OCI-LY7 (cell line): ENCODE results near the gene ARHGAP26. TPM values are rescaled to one million over a fixed set of nuclear protein-coding genes. Genes with fewer than 3 reads are reported as not detected.

Source experiments
- BruUV-seq: library from RNA; stranded (reverse); fragments of 400-500 nt; replicated peaks from 2 replicates; lab custom pipeline; 2021; lab: Mats Ljungman, UMichigan
- CTCF ChIA-PET: fragments of 300-600 bp; sonication (Branson Sonifier 250); formaldehyde crosslinking; loops from one replicate; lab custom pipeline; 2022; ENCODE audit warnings: antibody characterized with exemption; ENCODE audit not compliant: unreplicated experiment; lab: Charles Lee
- POLR2A ChIA-PET: fragments of 300-600 bp; sonication (Branson Sonifier 250); formaldehyde crosslinking; loops from one replicate; lab custom pipeline; 2022; ENCODE audit warnings: antibody characterized with exemption; lab: Charles Lee
- DNase-seq: peaks from one replicate; pipeline ENCODE4 v3.0.0-alpha.2; 2015; ENCODE audit warnings: low spot score
- H2AFZ ChIP-seq: fragments of 200-600 bp; sonication (generic), shearing (Covaris generic); 2 replicates; pipeline ENCODE4 v1.6.1; 2014; ENCODE audit warnings: mild to moderate bottlenecking, antibody characterized with exemption, low read length, moderate library complexity
- H3K27ac ChIP-seq: fragments of 200-600 bp; sonication (generic); 2 replicates; pipeline ENCODE4 v1.5.1; 2014; ENCODE audit warnings: mixed run types, low read depth, mild to moderate bottlenecking, moderate library complexity, low read length, inconsistent platforms; ENCODE audit not compliant: poor library complexity, severe bottlenecking
- H3K36me3 ChIP-seq: fragments of 200-600 bp; sonication (generic); 2 replicates; pipeline ENCODE4 v1.6.1; 2014; ENCODE audit warnings: mild to moderate bottlenecking, antibody characterized with exemption, low read length, moderate library complexity, mixed read lengths; ENCODE audit not compliant: insufficient read depth
- H3K4me1 ChIP-seq: fragments of 200-600 bp; sonication (generic); 2 replicates; pipeline ENCODE4 v1.5.1; 2014; ENCODE audit warnings: mild to moderate bottlenecking, low read length; ENCODE audit not compliant: insufficient read depth, poor library complexity, severe bottlenecking
- H3K4me2 ChIP-seq: fragments of 200-600 bp; sonication (generic); 2 replicates; pipeline ENCODE4 v1.6.1; 2014; ENCODE audit warnings: mild to moderate bottlenecking, low read length
- H3K4me3 ChIP-seq: fragments of 200-600 bp; sonication (generic); 2 replicates; pipeline ENCODE4 v1.5.1; 2014; ENCODE audit warnings: mild to moderate bottlenecking, low read depth, low read length; ENCODE audit not compliant: poor library complexity, severe bottlenecking
- H3K79me2 ChIP-seq: fragments of 200-600 bp; sonication (generic); 2 replicates; pipeline ENCODE4 v1.6.1; 2016; ENCODE audit warnings: low read depth, mild to moderate bottlenecking, low read length, moderate library complexity, mixed read lengths; ENCODE audit not compliant: insufficient read depth
- H3K9me2 ChIP-seq: fragments of 200-600 bp; sonication (generic); 2 replicates; pipeline ENCODE4 v1.6.1; 2016; ENCODE audit warnings: mild to moderate bottlenecking, low read length, mixed read lengths; ENCODE audit not compliant: insufficient read depth
- H3K9me3 ChIP-seq: fragments of 200-600 bp; sonication (generic); 2 replicates; pipeline ENCODE4 v1.6.1; 2014; ENCODE audit warnings: mild to moderate bottlenecking, mixed run types, low read length, mixed read lengths
- H4K20me1 ChIP-seq: fragments of 200-600 bp; sonication (generic); 2 replicates; pipeline ENCODE4 v1.6.1; 2014; ENCODE audit warnings: mild to moderate bottlenecking, antibody characterized with exemption, low read length, moderate library complexity, mixed read lengths; ENCODE audit not compliant: insufficient read depth
- EZH2phosphoT487 ChIP-seq: fragments of 200-600 bp; sonication (generic); IDR thresholded peaks from 2 replicates; pipeline ENCODE4 v1.6.1; 2018; ENCODE audit warnings: low read depth, borderline replicate concordance, mild to moderate bottlenecking, mixed run types, antibody characterized with exemption, low read length, moderate library complexity, mixed read lengths
- intact Hi-C: fragments of 100-400 bp; cut with micrococcal nuclease; formaldehyde crosslinking; loops from one replicate; pipeline ENCODE4 v1.10.0; 2022; ENCODE audit not compliant: unreplicated experiment
- total RNA-seq, 2 experiments: library from RNA; depleted of rRNA in 1 of 2; stranded (reverse); fragments of >200 nt in 1 of 2; shearing (Covaris generic) in 1 of 2; gene quantifications; 2 replicates each; pipeline ENCODE4 v1.2.3, GENCODE V29; 2014 to 2022
- TF ChIP-seq, protein P1 (sequence below): fragments of 200-600 bp; sonication (generic); conservative IDR thresholded peaks from 2 replicates; pipeline ENCODE4 v1.5.1; 2014; ENCODE audit warnings: mild to moderate bottlenecking, antibody characterized with exemption, low read length, moderate library complexity, mixed read lengths

ARHGAP26 gene
- total RNA-seq, 2 experiments from 2014 or later: 7.0 to 19.1 TPM

DNA sequence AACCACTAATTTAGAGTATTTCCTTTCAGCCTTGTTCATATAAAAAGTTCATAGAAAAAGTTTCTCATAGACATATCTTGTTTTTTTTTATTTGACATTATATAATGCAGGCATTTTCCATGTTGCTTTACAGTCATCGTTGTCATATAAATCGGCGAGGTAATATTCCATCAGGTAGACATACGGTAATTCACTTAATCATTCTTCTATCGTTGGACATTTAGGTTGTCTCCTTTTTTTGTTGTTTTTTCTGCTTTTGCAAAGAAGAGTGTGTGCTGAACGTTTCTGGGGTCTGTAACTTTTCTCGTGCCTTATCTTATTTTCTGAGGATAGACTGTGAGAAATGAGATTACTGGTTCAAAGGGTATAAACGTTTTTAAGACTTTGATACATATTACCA is 283.6 kb downstream of the ARHGAP26 start:
- peaks cover 11% of the 10 kb centered on the region for H3K4me1 ChIP-seq
- H4K20me1 ChIP-seq: no peaks in the 10 kb centered on the region
- TF ChIP-seq, protein P1, sequence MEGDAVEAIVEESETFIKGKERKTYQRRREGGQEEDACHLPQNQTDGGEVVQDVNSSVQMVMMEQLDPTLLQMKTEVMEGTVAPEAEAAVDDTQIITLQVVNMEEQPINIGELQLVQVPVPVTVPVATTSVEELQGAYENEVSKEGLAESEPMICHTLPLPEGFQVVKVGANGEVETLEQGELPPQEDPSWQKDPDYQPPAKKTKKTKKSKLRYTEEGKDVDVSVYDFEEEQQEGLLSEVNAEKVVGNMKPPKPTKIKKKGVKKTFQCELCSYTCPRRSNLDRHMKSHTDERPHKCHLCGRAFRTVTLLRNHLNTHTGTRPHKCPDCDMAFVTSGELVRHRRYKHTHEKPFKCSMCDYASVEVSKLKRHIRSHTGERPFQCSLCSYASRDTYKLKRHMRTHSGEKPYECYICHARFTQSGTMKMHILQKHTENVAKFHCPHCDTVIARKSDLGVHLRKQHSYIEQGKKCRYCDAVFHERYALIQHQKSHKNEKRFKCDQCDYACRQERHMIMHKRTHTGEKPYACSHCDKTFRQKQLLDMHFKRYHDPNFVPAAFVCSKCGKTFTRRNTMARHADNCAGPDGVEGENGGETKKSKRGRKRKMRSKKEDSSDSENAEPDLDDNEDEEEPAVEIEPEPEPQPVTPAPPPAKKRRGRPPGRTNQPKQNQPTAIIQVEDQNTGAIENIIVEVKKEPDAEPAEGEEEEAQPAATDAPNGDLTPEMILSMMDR: no peak
- no peak for TF ChIP-seq EZH2phosphoT487
- no peak for DNase-seq
- H3K79me2 ChIP-seq: no peaks in the 10 kb centered on the region
- no peaks in the 10 kb centered on the region for H3K9me3 ChIP-seq
- no peaks in the 10 kb centered on the region for H3K36me3 ChIP-seq
- H2AFZ ChIP-seq: no peak overlapping the region
- H3K9me2 ChIP-seq: no peaks in the 10 kb centered on the region
- ChIA-PET POLR2A (no interaction called here), CTCF (no interaction called here)
- no peak overlapping the region for H3K4me3 ChIP-seq
- intact Hi-C loops: no loop called here
- BruUV-seq: no TSS peak
- H3K27ac ChIP-seq: no peak overlapping the region
- no peak overlapping the region for H3K4me2 ChIP-seq

DNA sequence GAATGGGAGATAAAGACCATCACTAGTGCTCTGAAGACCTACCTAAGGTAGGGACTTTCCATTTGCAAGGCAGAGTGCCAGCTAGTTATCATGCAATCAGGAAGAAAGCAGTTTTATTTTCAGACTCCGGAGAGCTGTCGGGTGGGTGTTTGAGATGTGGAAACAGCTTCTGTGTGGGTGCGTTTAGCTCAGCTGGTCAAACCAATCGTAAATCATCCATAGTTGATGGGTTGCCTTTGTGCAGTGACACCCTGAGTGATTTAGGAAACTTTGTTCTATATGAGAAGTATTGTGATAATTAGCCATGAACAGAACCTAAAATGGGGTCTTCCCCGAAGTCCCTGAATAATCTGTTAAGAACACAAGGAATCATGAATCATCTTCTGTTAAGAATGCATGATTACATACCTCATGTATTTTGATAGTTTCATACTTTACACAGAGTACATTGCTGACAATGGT is 284.3 kb downstream of the ARHGAP26 start:
- H3K4me3 ChIP-seq: no peak overlapping the region
- no TSS peak for BruUV-seq
- H3K27ac ChIP-seq: no peak overlapping the region
- CTCF ChIA-PET: no interaction called here
- no peaks in the 10 kb centered on the region for H3K79me2 ChIP-seq
- no peaks in the 10 kb centered on the region for H4K20me1 ChIP-seq
- peaks cover 11% of the 10 kb centered on the region for H3K4me1 ChIP-seq
- no peaks in the 10 kb centered on the region for H3K9me2 ChIP-seq
- H3K36me3 ChIP-seq: no peaks in the 10 kb centered on the region
- POLR2A ChIA-PET: no interaction called here
- TF ChIP-seq, protein P1: no peak
- TF ChIP-seq EZH2phosphoT487: no peak
- H3K9me3 ChIP-seq: no peaks in the 10 kb centered on the region
- H3K4me2 ChIP-seq: no peak overlapping the region
- intact Hi-C loops: no loop called here
- no peak overlapping the region for H2AFZ ChIP-seq
- DNase-seq: no peak

DNA sequence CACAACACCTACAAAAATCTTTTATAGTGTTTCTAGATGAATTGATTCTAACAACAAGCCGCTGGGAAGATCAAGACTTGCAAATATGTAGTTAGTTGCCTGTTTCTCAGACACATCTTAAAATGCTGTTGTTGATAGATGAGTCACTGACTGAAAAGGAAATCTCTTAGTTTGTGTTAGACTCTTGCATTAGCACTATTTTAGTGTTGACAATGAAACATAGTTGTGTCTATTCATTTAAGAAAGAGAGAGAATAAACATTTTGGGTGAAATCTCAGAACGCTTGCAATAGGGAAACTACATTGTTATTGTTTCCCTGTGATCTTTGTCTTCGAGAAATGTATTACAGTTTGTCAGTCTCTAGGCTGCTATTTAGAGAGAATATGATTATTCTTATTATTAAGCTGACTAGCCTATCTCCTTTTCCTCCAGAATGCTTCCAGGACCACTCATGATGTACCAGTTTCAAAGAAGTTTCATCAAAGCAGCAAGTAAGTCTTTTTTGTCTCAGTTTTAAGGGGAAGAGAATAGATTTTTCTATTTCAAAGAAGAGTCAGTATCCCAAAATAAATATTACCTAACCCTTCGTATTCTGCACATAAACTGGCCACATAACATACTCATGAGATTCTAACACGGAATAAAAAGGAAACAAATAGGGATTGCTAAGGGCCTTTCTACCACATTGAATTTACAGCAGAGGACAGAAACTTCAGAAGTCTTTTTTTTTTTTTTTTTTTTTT is 285.6 kb downstream of the ARHGAP26 start:
- intact Hi-C loops: no loop called here
- Histone ChIP-seq H3K27ac (no peak overlapping the region), H3K4me2 (no peak overlapping the region), H3K9me3 (no peaks in the 10 kb centered on the region), H3K4me3 (no peak overlapping the region), H3K79me2 (no peaks in the 10 kb centered on the region), H3K9me2 (no peaks in the 10 kb centered on the region), H3K36me3 (no peaks in the 10 kb centered on the region), H3K4me1 (peaks cover 11% of the 10 kb centered on the region), H4K20me1 (no peaks in the 10 kb centered on the region), H2AFZ (no peak overlapping the region)
- no peak for DNase-seq
- BruUV-seq: no TSS peak
- CTCF ChIA-PET: no interaction called here
- POLR2A ChIA-PET: interaction anchor here (0.6 to 0.9 kb wide), 2 partner anchors 109 to 970 kb away, joined by 3 to 5 read pairs; no protein-coding TSS in a partner anchor
- no peak for TF ChIP-seq EZH2phosphoT487
- TF ChIP-seq, protein P1: no peak
